CD4-positive, alpha-beta T cell treated with Interferon alpha-2 for 1 hour (primary cell): ENCODE data around the gene RUNX2.

Experiments
- DNase-seq, 2 donors: peaks; one replicate each; pipeline ENCODE4 v3.0.0-alpha.2; 2020 to 2022

The RUNX2 gene

GRCh38 chr6:45630801-45631200 lies 302.7 kb downstream of the RUNX2 start:
- DNase-seq = no peak

GRCh38 chr6:45631396-45631795 lies 303.3 kb downstream of the RUNX2 start:
- no peak for DNase-seq

- DNase-seq = peak in 1 of 2 donors; percentile 15
These were observed 305.3 kb downstream of the RUNX2 start for GRCh38 chr6:45633272-45633908.

- DNase-seq = no peak
These were observed 306.1 kb downstream of the RUNX2 start for GRCh38 chr6:45634231-45634630.

- DNase-seq = no peak
These were observed 307.2 kb downstream of the RUNX2 start for GRCh38 chr6:45635284-45635867.

- DNase-seq = no peak
These were observed 308.9 kb downstream of the RUNX2 start for GRCh38 chr6:45637056-45637455.

GRCh38 chr6:45637611-45638257 lies 309.6 kb downstream of the RUNX2 start:
- DNase-seq = no peak

GRCh38 chr6:45640081-45640491 lies 312.0 kb downstream of the RUNX2 start:
- no peak for DNase-seq

GRCh38 chr6:45640811-45641210 lies 312.7 kb downstream of the RUNX2 start:
- DNase-seq = no peak

- no peak for DNase-seq
These were observed 314.4 kb downstream of the RUNX2 start for GRCh38 chr6:45642331-45643125.

GRCh38 chr6:45643126-45643525 lies 315.0 kb downstream of the RUNX2 start:
- DNase-seq = no peak

- DNase-seq = no peak
These were observed 316.6 kb downstream of the RUNX2 start for GRCh38 chr6:45644720-45645119.

- no peak for DNase-seq
These were observed 317.2 kb downstream of the RUNX2 start for GRCh38 chr6:45645302-45645701.

GRCh38 chr6:45647341-45648261 lies 319.5 kb downstream of the RUNX2 start:
- DNase-seq = no peak

- DNase-seq = no peak
These were observed 320.1 kb downstream of the RUNX2 start for GRCh38 chr6:45648262-45648620.

GRCh38 chr6:45650524-45651135 lies 322.5 kb downstream of the RUNX2 start:
- no peak for DNase-seq

GRCh38 chr6:45651301-45651700 lies 323.2 kb downstream of the RUNX2 start:
- no peak for DNase-seq

- no peak for DNase-seq
These were observed 324.3 kb downstream of the RUNX2 start for GRCh38 chr6:45652416-45652815.

GRCh38 chr6:45653117-45653883 lies 325.2 kb downstream of the RUNX2 start:
- no peak for DNase-seq

GRCh38 chr6:45654673-45655072 lies 326.5 kb downstream of the RUNX2 start:
- DNase-seq = no peak

- DNase-seq = no peak
These were observed 327.8 kb downstream of the RUNX2 start for GRCh38 chr6:45655745-45656476.
